Measurements from ENCODE around the gene C5orf15. TPM values are rescaled to one million over a fixed set of nuclear protein-coding genes. Genes with fewer than 3 reads are reported as not detected.

The C5orf15 gene
- total and polyA plus RNA-seq, 2 experiments from 2014 or later: 37.7 to 61.4 TPM

- TF ChIP-seq, protein P1, sequence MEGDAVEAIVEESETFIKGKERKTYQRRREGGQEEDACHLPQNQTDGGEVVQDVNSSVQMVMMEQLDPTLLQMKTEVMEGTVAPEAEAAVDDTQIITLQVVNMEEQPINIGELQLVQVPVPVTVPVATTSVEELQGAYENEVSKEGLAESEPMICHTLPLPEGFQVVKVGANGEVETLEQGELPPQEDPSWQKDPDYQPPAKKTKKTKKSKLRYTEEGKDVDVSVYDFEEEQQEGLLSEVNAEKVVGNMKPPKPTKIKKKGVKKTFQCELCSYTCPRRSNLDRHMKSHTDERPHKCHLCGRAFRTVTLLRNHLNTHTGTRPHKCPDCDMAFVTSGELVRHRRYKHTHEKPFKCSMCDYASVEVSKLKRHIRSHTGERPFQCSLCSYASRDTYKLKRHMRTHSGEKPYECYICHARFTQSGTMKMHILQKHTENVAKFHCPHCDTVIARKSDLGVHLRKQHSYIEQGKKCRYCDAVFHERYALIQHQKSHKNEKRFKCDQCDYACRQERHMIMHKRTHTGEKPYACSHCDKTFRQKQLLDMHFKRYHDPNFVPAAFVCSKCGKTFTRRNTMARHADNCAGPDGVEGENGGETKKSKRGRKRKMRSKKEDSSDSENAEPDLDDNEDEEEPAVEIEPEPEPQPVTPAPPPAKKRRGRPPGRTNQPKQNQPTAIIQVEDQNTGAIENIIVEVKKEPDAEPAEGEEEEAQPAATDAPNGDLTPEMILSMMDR (conservative IDR thresholded peaks at IDR 0.05; ENCODE audit: low read depth in 2 of 2): no peak
- TF ChIP-seq EZH2 (IDR thresholded peaks at IDR 0.05; ENCODE audit: low read depth, unreplicated experiment): no peak
- TF ChIP-seq ZNF114 (CRISPR knock-in tag; IDR thresholded peaks at IDR 0.05): no peak
- TF ChIP-seq, protein P2, sequence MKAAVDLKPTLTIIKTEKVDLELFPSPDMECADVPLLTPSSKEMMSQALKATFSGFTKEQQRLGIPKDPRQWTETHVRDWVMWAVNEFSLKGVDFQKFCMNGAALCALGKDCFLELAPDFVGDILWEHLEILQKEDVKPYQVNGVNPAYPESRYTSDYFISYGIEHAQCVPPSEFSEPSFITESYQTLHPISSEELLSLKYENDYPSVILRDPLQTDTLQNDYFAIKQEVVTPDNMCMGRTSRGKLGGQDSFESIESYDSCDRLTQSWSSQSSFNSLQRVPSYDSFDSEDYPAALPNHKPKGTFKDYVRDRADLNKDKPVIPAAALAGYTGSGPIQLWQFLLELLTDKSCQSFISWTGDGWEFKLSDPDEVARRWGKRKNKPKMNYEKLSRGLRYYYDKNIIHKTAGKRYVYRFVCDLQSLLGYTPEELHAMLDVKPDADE (IDR thresholded peaks at IDR 0.05): no peak
- no peak for TF ChIP-seq STAT1 (IDR thresholded peaks at IDR 0.05; ENCODE audit: unreplicated experiment)
- TF ChIP-seq JUNB (IDR thresholded peaks at IDR 0.05; ENCODE audit: unreplicated experiment): no peak
These were observed 50.6 kb downstream of the C5orf15 start (continued) for GRCh38 chr5:133917785-133918184.

GRCh38 chr5:133916914-133917313 is 51.5 kb downstream of the C5orf15 start:
- no peaks in the 10 kb centered on the region; the same call in 1 of the 2 replicates for H3K9me2 ChIP-seq (ENCODE audit: insufficient read depth)
- H3K27me3 Mint-ChIP-seq (ENCODE audit: insufficient read depth, low read depth, poor library complexity): peaks cover 3% of the 10 kb centered on the region
- no peak for ATAC-seq
- no peak overlapping the region for H3K27ac Mint-ChIP-seq
- DNase-seq (ENCODE audit: low spot score): no peak
- no peaks in the 10 kb centered on the region for H3K9me3 Mint-ChIP-seq
- H4K20me1 ChIP-seq (replicated peaks; ENCODE audit: insufficient read depth): no peaks in the 10 kb centered on the region
- no peak overlapping the region for H3K4me2 ChIP-seq
- no peaks in the 10 kb centered on the region for H3K36me3 ChIP-seq (ENCODE audit: insufficient read depth)
- H3K4me3 Mint-ChIP-seq: no peak overlapping the region
- no peaks in the 10 kb centered on the region for H3K27me3 ChIP-seq (ENCODE audit: insufficient read depth)
- peaks cover under 1% of the 10 kb centered on the region; the same call in 2 of the 3 replicates for H3K4me1 Mint-ChIP-seq
- TF ChIP-seq ZNF114 (CRISPR knock-in tag; IDR thresholded peaks at IDR 0.05) (no peak), NANOG (IDR thresholded peaks at IDR 0.05; ENCODE audit: borderline replicate concordance) (no peak), CREB1 (CRISPR knock-in tag; IDR thresholded peaks at IDR 0.05; ENCODE audit: low read depth) (no peak)
- TF ChIP-seq, protein P3, sequence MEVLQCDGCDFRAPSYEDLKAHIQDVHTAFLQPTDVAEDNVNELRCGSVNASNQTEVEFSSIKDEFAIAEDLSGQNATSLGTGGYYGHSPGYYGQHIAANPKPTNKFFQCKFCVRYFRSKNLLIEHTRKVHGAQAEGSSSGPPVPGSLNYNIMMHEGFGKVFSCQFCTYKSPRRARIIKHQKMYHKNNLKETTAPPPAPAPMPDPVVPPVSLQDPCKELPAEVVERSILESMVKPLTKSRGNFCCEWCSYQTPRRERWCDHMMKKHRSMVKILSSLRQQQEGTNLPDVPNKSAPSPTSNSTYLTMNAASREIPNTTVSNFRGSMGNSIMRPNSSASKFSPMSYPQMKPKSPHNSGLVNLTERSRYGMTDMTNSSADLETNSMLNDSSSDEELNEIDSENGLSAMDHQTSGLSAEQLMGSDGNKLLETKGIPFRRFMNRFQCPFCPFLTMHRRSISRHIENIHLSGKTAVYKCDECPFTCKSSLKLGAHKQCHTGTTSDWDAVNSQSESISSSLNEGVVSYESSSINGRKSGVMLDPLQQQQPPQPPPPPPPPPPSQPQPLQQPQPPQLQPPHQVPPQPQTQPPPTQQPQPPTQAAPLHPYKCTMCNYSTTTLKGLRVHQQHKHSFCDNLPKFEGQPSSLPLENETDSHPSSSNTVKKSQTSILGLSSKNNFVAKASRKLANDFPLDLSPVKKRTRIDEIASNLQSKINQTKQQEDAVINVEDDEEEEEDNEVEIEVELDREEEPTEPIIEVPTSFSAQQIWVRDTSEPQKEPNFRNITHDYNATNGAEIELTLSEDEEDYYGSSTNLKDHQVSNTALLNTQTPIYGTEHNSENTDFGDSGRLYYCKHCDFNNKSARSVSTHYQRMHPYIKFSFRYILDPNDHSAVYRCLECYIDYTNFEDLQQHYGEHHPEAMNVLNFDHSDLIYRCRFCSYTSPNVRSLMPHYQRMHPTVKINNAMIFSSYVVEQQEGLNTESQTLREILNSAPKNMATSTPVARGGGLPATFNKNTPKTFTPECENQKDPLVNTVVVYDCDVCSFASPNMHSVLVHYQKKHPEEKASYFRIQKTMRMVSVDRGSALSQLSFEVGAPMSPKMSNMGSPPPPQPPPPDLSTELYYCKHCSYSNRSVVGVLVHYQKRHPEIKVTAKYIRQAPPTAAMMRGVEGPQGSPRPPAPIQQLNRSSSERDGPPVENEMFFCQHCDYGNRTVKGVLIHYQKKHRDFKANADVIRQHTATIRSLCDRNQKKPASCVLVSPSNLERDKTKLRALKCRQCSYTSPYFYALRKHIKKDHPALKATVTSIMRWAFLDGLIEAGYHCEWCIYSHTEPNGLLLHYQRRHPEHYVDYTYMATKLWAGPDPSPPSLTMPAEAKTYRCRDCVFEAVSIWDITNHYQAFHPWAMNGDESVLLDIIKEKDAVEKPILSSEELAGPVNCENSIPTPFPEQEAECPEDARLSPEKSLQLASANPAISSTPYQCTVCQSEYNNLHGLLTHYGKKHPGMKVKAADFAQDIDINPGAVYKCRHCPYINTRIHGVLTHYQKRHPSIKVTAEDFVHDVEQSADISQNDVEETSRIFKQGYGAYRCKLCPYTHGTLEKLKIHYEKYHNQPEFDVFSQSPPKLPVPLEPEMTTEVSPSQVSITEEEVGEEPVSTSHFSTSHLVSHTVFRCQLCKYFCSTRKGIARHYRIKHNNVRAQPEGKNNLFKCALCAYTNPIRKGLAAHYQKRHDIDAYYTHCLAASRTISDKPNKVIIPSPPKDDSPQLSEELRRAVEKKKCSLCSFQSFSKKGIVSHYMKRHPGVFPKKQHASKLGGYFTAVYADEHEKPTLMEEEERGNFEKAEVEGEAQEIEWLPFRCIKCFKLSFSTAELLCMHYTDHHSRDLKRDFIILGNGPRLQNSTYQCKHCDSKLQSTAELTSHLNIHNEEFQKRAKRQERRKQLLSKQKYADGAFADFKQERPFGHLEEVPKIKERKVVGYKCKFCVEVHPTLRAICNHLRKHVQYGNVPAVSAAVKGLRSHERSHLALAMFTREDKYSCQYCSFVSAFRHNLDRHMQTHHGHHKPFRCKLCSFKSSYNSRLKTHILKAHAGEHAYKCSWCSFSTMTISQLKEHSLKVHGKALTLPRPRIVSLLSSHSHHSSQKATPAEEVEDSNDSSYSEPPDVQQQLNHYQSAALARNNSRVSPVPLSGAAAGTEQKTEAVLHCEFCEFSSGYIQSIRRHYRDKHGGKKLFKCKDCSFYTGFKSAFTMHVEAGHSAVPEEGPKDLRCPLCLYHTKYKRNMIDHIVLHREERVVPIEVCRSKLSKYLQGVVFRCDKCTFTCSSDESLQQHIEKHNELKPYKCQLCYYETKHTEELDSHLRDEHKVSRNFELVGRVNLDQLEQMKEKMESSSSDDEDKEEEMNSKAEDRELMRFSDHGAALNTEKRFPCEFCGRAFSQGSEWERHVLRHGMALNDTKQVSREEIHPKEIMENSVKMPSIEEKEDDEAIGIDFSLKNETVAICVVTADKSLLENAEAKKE (CRISPR knock-in tag; IDR thresholded peaks at IDR 0.05): no peak
- TF ChIP-seq, protein P1 (conservative IDR thresholded peaks at IDR 0.05; ENCODE audit: low read depth in 2 of 2): no peak
- TF ChIP-seq, protein P2 (IDR thresholded peaks at IDR 0.05): no peak
- no peaks in the 10 kb centered on the region for H3F3A ChIP-seq (replicated peaks; ENCODE audit: low read depth)
- H2AFZ ChIP-seq: no peak overlapping the region
- no peaks in the 10 kb centered on the region for H3K79me2 ChIP-seq (replicated peaks; ENCODE audit: insufficient read depth)
- H3K4me1 ChIP-seq (ENCODE audit: insufficient read depth): no peaks in the 10 kb centered on the region
- no peak overlapping the region for H3K27ac ChIP-seq (ENCODE audit: low read depth)
- H3K36me3 Mint-ChIP-seq (ENCODE audit: low read depth): no peaks in the 10 kb centered on the region
- no peak overlapping the region for H3K4me3 ChIP-seq
